Erythroblast (primary cell): ENCODE data around the gene AMN1.

Experiments
- GATA1 ChIP-seq: IDR thresholded peaks from 2 replicates; pipeline ENCODE4 v1.6.1; 2011; ENCODE audit warnings: low read depth, mild to moderate bottlenecking, control low read depth, low read length, moderate library complexity
- POLR2A ChIP-seq: IDR thresholded peaks from 2 replicates; pipeline ENCODE4 v1.6.1; 2011; ENCODE audit warnings: mild to moderate bottlenecking, low read length

- no peak for TF ChIP-seq POLR2A
- no peak for TF ChIP-seq GATA1
These were observed 8.5 kb upstream of the AMN1 start for GRCh38 chr12:31737345-31737744.
